H9 (cell line): Measurements from ENCODE around the gene SLC25A18. TPM values are rescaled to one million over a fixed set of nuclear protein-coding genes. Genes with fewer than 3 reads are reported as not detected.

Experiments used
- DNase-seq: peaks from one replicate; pipeline ENCODE4 v3.0.0-alpha.2; 2017
- H2AFZ ChIP-seq: one replicate; pipeline ENCODE4 v1.6.1; 2013; ENCODE audit warnings: mild to moderate bottlenecking, low read length, control low read depth, moderate library complexity
- H2AK5ac ChIP-seq: 2 replicates; pipeline ENCODE4 v1.6.1; 2013; ENCODE audit warnings: low read length, control low read depth, mixed read lengths; ENCODE audit not compliant: insufficient read length
- H2BK120ac ChIP-seq: one replicate; pipeline ENCODE4 v1.6.1; 2013; ENCODE audit warnings: low read depth, mild to moderate bottlenecking, low read length, control low read depth, inconsistent platforms; ENCODE audit not compliant: poor library complexity, severe bottlenecking
- H2BK12ac ChIP-seq: 2 replicates; pipeline ENCODE4 v1.6.1; 2013; ENCODE audit warnings: low read length, control low read depth, mixed read lengths, low read depth; ENCODE audit not compliant: insufficient read length
- H2BK15ac ChIP-seq: 2 replicates; pipeline ENCODE4 v1.6.1; 2013; ENCODE audit warnings: low read depth, low read length, control low read depth
- H2BK20ac ChIP-seq: one replicate; pipeline ENCODE4 v1.6.1; 2013; ENCODE audit warnings: low read depth, mild to moderate bottlenecking, low read length, control low read depth, inconsistent platforms; ENCODE audit not compliant: poor library complexity, severe bottlenecking
- H2BK5ac ChIP-seq: 2 replicates; pipeline ENCODE4 v1.6.1; 2013; ENCODE audit warnings: low read length, control low read depth, mixed read lengths; ENCODE audit not compliant: insufficient read length
- H3K14ac ChIP-seq: 2 replicates; pipeline ENCODE4 v1.6.1; 2013; ENCODE audit warnings: low read length, control low read depth; ENCODE audit not compliant: insufficient read depth
- H3K18ac ChIP-seq: 2 replicates; pipeline ENCODE4 v1.6.1; 2013; ENCODE audit warnings: low read depth, mild to moderate bottlenecking, mixed read lengths, low read length, control low read depth; ENCODE audit not compliant: insufficient read length
- H3K23ac ChIP-seq: 2 replicates; pipeline ENCODE4 v1.6.1; 2013; ENCODE audit warnings: low read length, control low read depth, mixed read lengths, low read depth; ENCODE audit not compliant: insufficient read length
- H3K23me2 ChIP-seq: 2 replicates; pipeline ENCODE4 v1.6.1; 2013; ENCODE audit warnings: low read depth, mild to moderate bottlenecking, mixed read lengths, low read length, control low read depth; ENCODE audit not compliant: insufficient read length, poor library complexity, severe bottlenecking
- H3K27ac ChIP-seq: 2 replicates; pipeline ENCODE4 v1.5.1; 2013; ENCODE audit warnings: low read length, control low read depth, mixed read lengths, low read depth; ENCODE audit not compliant: insufficient read length
- H3K27me3 ChIP-seq: 2 replicates; pipeline ENCODE4 v1.6.1; 2013; ENCODE audit warnings: low read length, control low read depth, inconsistent platforms; ENCODE audit not compliant: insufficient read depth
- H3K4ac ChIP-seq: 2 replicates; pipeline ENCODE4 v1.6.1; 2013; ENCODE audit warnings: low read depth, mild to moderate bottlenecking, control low read depth, inconsistent platforms, low read length, moderate library complexity
- H3K4me1 ChIP-seq: 2 replicates; pipeline ENCODE4 v1.6.1; 2013; ENCODE audit warnings: low read length, control low read depth, inconsistent platforms; ENCODE audit not compliant: insufficient read depth
- H3K4me2 ChIP-seq: 2 replicates; pipeline ENCODE4 v1.6.1; 2013; ENCODE audit warnings: low read length, control low read depth, mixed read lengths; ENCODE audit not compliant: insufficient read length, insufficient read depth
- H3K56ac ChIP-seq: 2 replicates; pipeline ENCODE4 v1.6.1; 2013; ENCODE audit warnings: low read depth, mild to moderate bottlenecking, mixed read lengths, low read length, control low read depth; ENCODE audit not compliant: insufficient read length
- H3K79me1 ChIP-seq: 2 replicates; pipeline ENCODE4 v1.6.1; 2013; ENCODE audit warnings: low read depth, mild to moderate bottlenecking, moderate library complexity, low read length, control low read depth, inconsistent platforms; ENCODE audit not compliant: insufficient read depth, poor library complexity, severe bottlenecking
- H3K79me2 ChIP-seq: 2 replicates; pipeline ENCODE4 v1.6.1; 2013; ENCODE audit warnings: low read length, control low read depth, inconsistent platforms; ENCODE audit not compliant: insufficient read depth
- H3K9ac ChIP-seq: 2 replicates; pipeline ENCODE4 v1.6.1; 2013; ENCODE audit warnings: low read length, control low read depth, mixed read lengths; ENCODE audit not compliant: insufficient read length; ENCODE audit errors: extremely low read depth
- H3K9me3 ChIP-seq: one replicate; pipeline ENCODE4 v1.6.1; 2013; ENCODE audit warnings: low read depth, low read length, inconsistent platforms; ENCODE audit not compliant: control insufficient read depth
- H3T11ph ChIP-seq: one replicate; pipeline ENCODE4 v1.6.1; 2013; ENCODE audit warnings: mild to moderate bottlenecking, low read length, control low read depth, inconsistent platforms
- H4K20me1 ChIP-seq: one replicate; pipeline ENCODE4 v1.6.1; 2013; ENCODE audit not compliant: control insufficient read depth, insufficient read length, insufficient read depth
- H4K5ac ChIP-seq: 2 replicates; pipeline ENCODE4 v1.6.1; 2013; ENCODE audit warnings: low read depth, mild to moderate bottlenecking, mixed read lengths, low read length, control low read depth; ENCODE audit not compliant: insufficient read length
- H4K8ac ChIP-seq: replicated peaks from 2 replicates; pipeline ENCODE4 v1.6.1; 2013; ENCODE audit warnings: low read length, control low read depth, mixed read lengths, low read depth; ENCODE audit not compliant: insufficient read length
- H4K91ac ChIP-seq: 2 replicates; pipeline ENCODE4 v1.6.1; 2013; ENCODE audit warnings: low read depth, mild to moderate bottlenecking, moderate library complexity, mixed read lengths, low read length, control low read depth; ENCODE audit not compliant: insufficient read length
- H3K27ac Mint-ChIP-seq, 3 experiments: 2 replicates in 2 of 3; 3 replicates in 1 of 3; pipeline ENCODE4 v1.8.0; 2020 to 2021; ENCODE audit warnings: mixed read lengths in 3 of 3, mild to moderate bottlenecking in 1 of 3, moderate library complexity in 1 of 3
- H3K27me3 Mint-ChIP-seq: 2 replicates; pipeline ENCODE4 v1.8.0; 2021; ENCODE audit warnings: low read depth, mild to moderate bottlenecking, moderate library complexity, mixed read lengths
- H3K36me3 Mint-ChIP-seq, 3 experiments: 2 replicates in 2 of 3; 3 replicates in 1 of 3; pipeline ENCODE4 v1.8.0; 2020 to 2021; ENCODE audit warnings: low read depth in 3 of 3, mixed read lengths in 3 of 3; ENCODE audit not compliant: insufficient read depth in 1 of 3
- H3K4me1 Mint-ChIP-seq, 2 experiments: 2 replicates each; pipeline ENCODE4 v1.8.0; 2020; ENCODE audit warnings: mixed read lengths in 2 of 2
- H3K4me3 Mint-ChIP-seq, 2 experiments: 2 replicates in 1 of 2; 3 replicates in 1 of 2; pipeline ENCODE4 v1.8.0; 2020 to 2021; ENCODE audit warnings: mild to moderate bottlenecking in 2 of 2, mixed read lengths in 2 of 2, moderate library complexity in 1 of 2
- H3K9me3 Mint-ChIP-seq, 2 experiments: 2 replicates in 1 of 2; 3 replicates in 1 of 2; pipeline ENCODE4 v1.8.0; 2020; ENCODE audit warnings: mild to moderate bottlenecking in 2 of 2, mixed read lengths in 2 of 2, moderate library complexity in 1 of 2
- CTCF ChIP-seq: fragments of 200-600 bp; sonication (generic); conservative IDR thresholded peaks from 3 replicates; pipeline ENCODE4 v1.8.0; 2021; ENCODE audit warnings: antibody characterized with exemption, mild to moderate bottlenecking
- WGBS: extraction: QIAGEN DNeasy Blood & Tissue Kit; methylation state at CpG from one replicate; pipeline ENCODE4 v1.1.7; 2013; ENCODE audit warnings: missing lambda C conversion rate, low lambda C conversion rate, mixed read lengths; ENCODE audit not compliant: insufficient read length; ENCODE audit errors: extremely low coverage; 5-methylcytosine and 5-hydroxymethylcytosine counted together
- total RNA-seq: library from RNA; stranded (reverse); gene quantifications from 2 replicates; pipeline ENCODE4 v1.2.1, GENCODE V29; 2021

The SLC25A18 gene
- total RNA-seq, 1 experiment from 2014 or later = 2.3 TPM

- H3K79me1 ChIP-seq = no peaks in the 10 kb centered on the region
- Mint-ChIP-seq H3K4me3 (no peak overlapping the region), H3K4me1 (peaks cover 6 to 13% of the 10 kb centered on the region in 2 experiments), H3K27me3 (no peaks in the 10 kb centered on the region), H3K36me3 (no peaks in the 10 kb centered on the region), H3K27ac (peak overlapping the region; percentile 30 to 81 (median 59); a peak in 2 of 7 replicates), H3K9me3 (no peaks in the 10 kb centered on the region)
- DNase-seq = no peak
- no peak overlapping the region for H3K9ac ChIP-seq
- no peak overlapping the region for H3K56ac ChIP-seq
- no peak overlapping the region for H3K27ac ChIP-seq
- H2AK5ac ChIP-seq = no peak overlapping the region
- no peak overlapping the region for H2BK5ac ChIP-seq
- no peak overlapping the region for H2AFZ ChIP-seq
- H4K8ac ChIP-seq = no peak overlapping the region
- no peaks in the 10 kb centered on the region for H3K9me3 ChIP-seq
- no peak overlapping the region for H4K5ac ChIP-seq
- H3K14ac ChIP-seq = no peak overlapping the region
- no peak overlapping the region for H2BK20ac ChIP-seq
- no CpG with 5 or more reads among the region's 4 CpGs for WGBS
- peaks cover 1% of the 10 kb centered on the region; the same call in 1 of the 2 replicates for H3K79me2 ChIP-seq
- H3K4me2 ChIP-seq = no peak overlapping the region
- H3K4me1 ChIP-seq = no peaks in the 10 kb centered on the region; the same call in 1 of the 2 replicates
- no peak overlapping the region for H3K18ac ChIP-seq
- no peak overlapping the region for H3T11ph ChIP-seq
- H3K4ac ChIP-seq = no peak overlapping the region
- H3K23ac ChIP-seq = no peak overlapping the region
- H2BK120ac ChIP-seq = no peak overlapping the region
- H2BK12ac ChIP-seq = no peak overlapping the region
- no peak overlapping the region for H4K91ac ChIP-seq
- no peaks in the 10 kb centered on the region for H3K23me2 ChIP-seq
- TF ChIP-seq CTCF = no peak
- no peak overlapping the region for H2BK15ac ChIP-seq
- H4K20me1 ChIP-seq = no peaks in the 10 kb centered on the region
- H3K27me3 ChIP-seq = no peaks in the 10 kb centered on the region
Measured at GRCh38 chr22:17633217-17633997, 70.1 kb downstream of the SLC25A18 start.
